Panc1 (cell line): ENCODE results near the gene OLFML2B. TPM values are rescaled to one million over a fixed set of nuclear protein-coding genes. Genes with fewer than 3 reads are reported as not detected.

Experiments
- ATAC-seq: fragments of 200-7000 bp; cut with Tn5 transposase; 2 replicates; pipeline ENCODE4 v1.9.1; 2020; ENCODE audit warnings: mild to moderate bottlenecking, moderate library complexity
- BruUV-seq: library from RNA; stranded (reverse); fragments of 400-500 nt; replicated peaks from 2 replicates; lab custom pipeline; 2021; lab: Mats Ljungman, UMichigan
- CTCF ChIA-PET: fragments of 300-600 bp; sonication (Branson Sonifier 250); formaldehyde crosslinking; loops from one replicate; lab custom pipeline; 2022; ENCODE audit warnings: antibody characterized with exemption; lab: Charles Lee
- POLR2A ChIA-PET: fragments of 300-600 bp; sonication (Branson Sonifier 250); formaldehyde crosslinking; loops from one replicate; lab custom pipeline; 2022; ENCODE audit warnings: antibody characterized with exemption; lab: Charles Lee
- DNase-seq: peaks from one replicate; pipeline ENCODE4 v3.0.0-alpha.2; 2010; ENCODE audit warnings: low read depth, low spot score
- H3K27ac ChIP-seq: 2 replicates; pipeline ENCODE4 v1.5.1; 2011; ENCODE audit warnings: mild to moderate bottlenecking, low read length, inconsistent platforms
- H3K27me3 ChIP-seq: fragments of 200-500 bp; sonication (Bioruptor generic); 2 replicates; pipeline ENCODE4 v1.6.0; 2014; ENCODE audit warnings: low read length, inconsistent platforms; ENCODE audit not compliant: control insufficient read depth, insufficient read depth
- H3K36me3 ChIP-seq: fragments of 200-500 bp; sonication (Bioruptor generic); 2 replicates; pipeline ENCODE4 v1.5.1; 2014; ENCODE audit warnings: inconsistent platforms, mild to moderate bottlenecking, low read length, moderate library complexity; ENCODE audit not compliant: control insufficient read depth, insufficient read depth
- H3K4me1 ChIP-seq: 2 replicates; pipeline ENCODE4 v1.5.1; 2011; ENCODE audit warnings: inconsistent platforms, mild to moderate bottlenecking, low read length, moderate library complexity; ENCODE audit not compliant: control insufficient read depth, insufficient read depth
- H3K4me3 ChIP-seq, 2 experiments: 2 replicates each; pipeline ENCODE4 v1.5.1; 2011 to 2012; ENCODE audit warnings: low read depth in 2 of 2, low read length in 2 of 2, mild to moderate bottlenecking in 2 of 2, inconsistent platforms in 1 of 2, moderate library complexity in 1 of 2
- H3K9me3 ChIP-seq: fragments of 200-500 bp; sonication (Bioruptor generic); 2 replicates; pipeline ENCODE4 v1.5.1; 2014; ENCODE audit warnings: low read depth, mild to moderate bottlenecking, inconsistent platforms, low read length, moderate library complexity; ENCODE audit not compliant: control insufficient read depth, insufficient read depth
- CTCF ChIP-seq: fragments of 450-650 bp; IDR thresholded peaks from 2 replicates; pipeline ENCODE4 v1.5.1; 2017; ENCODE audit warnings: mild to moderate bottlenecking
- POLR2AphosphoS5 ChIP-seq: IDR thresholded peaks from 2 replicates; pipeline ENCODE4 v1.6.1; 2012; ENCODE audit warnings: mild to moderate bottlenecking, low read depth, low read length, moderate library complexity
- REST ChIP-seq, 2 experiments: IDR thresholded peaks; 2 replicates each; pipeline ENCODE4 v1.6.1; 2011 to 2012; ENCODE audit warnings: low read depth in 2 of 2, control low read depth in 1 of 2, low read length in 1 of 2, mild to moderate bottlenecking in 1 of 2, moderate library complexity in 1 of 2; ENCODE audit not compliant: insufficient read depth in 1 of 2
- SIN3A ChIP-seq: IDR thresholded peaks from 2 replicates; pipeline ENCODE4 v1.6.1; 2012; ENCODE audit warnings: low read depth, mild to moderate bottlenecking, low read length, moderate library complexity, borderline replicate concordance; ENCODE audit not compliant: insufficient read depth
- TCF7L2 ChIP-seq: IDR thresholded peaks from 2 replicates; pipeline ENCODE4 v1.6.1; 2011; ENCODE audit warnings: mild to moderate bottlenecking, low read depth, low read length, inconsistent platforms
- in situ Hi-C: cut with HindIII; loops from 2 replicates; pipeline ENCODE4 v1.10.0; 2016; ENCODE audit warnings: low sequenced_read_pairs, low pct_unique_long_range_greater_than_20kb
- intact Hi-C: fragments of 100-400 bp; cut with micrococcal nuclease; formaldehyde crosslinking; loops from one replicate; pipeline ENCODE4 v1.10.0; 2022; ENCODE audit not compliant: unreplicated experiment
- total RNA-seq: library from RNA; stranded (reverse); gene quantifications from one replicate; pipeline ENCODE4 v1.2.1, GENCODE V29; 2021; ENCODE audit not compliant: unreplicated experiment

OLFML2B gene
- total RNA-seq, 1 experiment from 2014 or later: 1.5 TPM

GRCh38 chr1:161989108-161989507, 34.6 kb downstream of the OLFML2B start:
- POLR2A ChIA-PET: no interaction called here
- no peak; the same call in 1 of the 2 replicates for ATAC-seq
- Histone ChIP-seq H3K4me1 (no peaks in the 10 kb centered on the region), H3K4me3 (no peak overlapping the region), H3K9me3 (no peaks in the 10 kb centered on the region; the same call in 1 of the 2 replicates), H3K27me3 (peaks cover 2% of the 10 kb centered on the region; the same call in 1 of the 2 replicates), H3K36me3 (no peaks in the 10 kb centered on the region), H3K27ac (no peak overlapping the region)
- TF ChIP-seq REST (IDR thresholded peaks at IDR 0.05; ENCODE audit: insufficient read depth in 1 of 2, low read depth in 2 of 2, low read length in 1 of 2) (no peak), CTCF (no peak), POLR2AphosphoS5 (no peak), TCF7L2 (no peak), SIN3A (no peak)
- in situ Hi-C loops: no loop called here
- intact Hi-C loops: no loop called here
- CTCF ChIA-PET: no interaction called here
- no peak for DNase-seq
- BruUV-seq: no TSS peak

DNA sequence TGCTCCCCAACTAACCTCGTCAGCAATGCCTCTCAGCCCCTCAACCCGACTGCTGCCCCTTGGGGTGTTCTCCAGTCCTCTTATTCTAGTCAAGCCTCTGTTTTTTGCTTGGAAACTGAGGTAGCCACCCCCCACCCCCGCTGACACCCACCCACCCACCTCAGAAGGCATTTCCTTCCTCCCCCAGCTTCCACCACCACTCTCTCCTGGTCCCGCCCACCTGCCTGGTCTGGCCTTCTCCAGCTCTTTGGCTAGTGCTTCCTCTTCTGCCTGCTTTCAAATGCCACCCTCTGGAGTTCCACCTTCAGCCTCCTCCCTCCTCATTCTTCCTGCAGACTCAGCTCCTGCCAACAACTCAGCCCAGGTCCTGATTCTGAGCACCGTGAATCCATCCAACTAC, 35.3 kb downstream of the OLFML2B start:
- ChIA-PET POLR2A (no interaction called here), CTCF (no interaction called here)
- ATAC-seq (no peak), DNase-seq (no peak)
- in situ Hi-C loops: no loop called here
- TF ChIP-seq TCF7L2: no peak
- TF ChIP-seq SIN3A: no peak
- no peak for TF ChIP-seq CTCF
- no peak for TF ChIP-seq POLR2AphosphoS5
- TF ChIP-seq REST (IDR thresholded peaks at IDR 0.05; ENCODE audit: insufficient read depth in 1 of 2, low read depth in 2 of 2, low read length in 1 of 2): no peak
- no peaks in the 10 kb centered on the region for H3K4me1 ChIP-seq
- intact Hi-C loops: no loop called here
- no peaks in the 10 kb centered on the region for H3K36me3 ChIP-seq
- peaks cover 2% of the 10 kb centered on the region; the same call in 1 of the 2 replicates for H3K27me3 ChIP-seq
- H3K9me3 ChIP-seq: no peaks in the 10 kb centered on the region; the same call in 1 of the 2 replicates
- no peak overlapping the region for H3K4me3 ChIP-seq
- H3K27ac ChIP-seq: no peak overlapping the region
- BruUV-seq: no TSS peak
